Measurements from ENCODE around the gene TRPV4. TPM values are rescaled to one million over a fixed set of nuclear protein-coding genes. Genes with fewer than 3 reads are reported as not detected.

The TRPV4 gene
- total and polyA plus RNA-seq, 2 donors (not counting 3 experiments of a cell fraction or from before 2014, with no cell fraction given), result 8.8 to 22.3 TPM

DNA sequence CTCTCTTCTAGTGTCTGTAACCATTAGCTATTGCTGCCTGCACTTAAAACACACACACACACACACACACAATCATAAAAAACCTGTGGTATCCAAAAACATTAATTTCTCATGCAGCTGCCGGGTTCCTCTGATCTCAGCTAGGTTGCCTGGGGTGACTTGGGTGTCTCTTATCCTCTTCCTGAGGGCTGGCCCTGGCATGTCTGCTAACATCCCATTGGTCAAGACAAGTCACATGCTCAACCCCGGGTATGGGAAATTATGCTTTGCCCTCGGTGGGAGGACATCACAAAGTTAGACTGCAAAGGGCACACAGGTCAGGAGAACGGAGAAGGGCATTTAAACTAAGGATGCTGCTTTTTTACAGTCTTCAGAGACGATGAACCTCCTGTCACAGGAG is 55.7 kb downstream of the TRPV4 start:
- TF ChIP-seq FOS (IDR thresholded peaks at IDR 0.05; ENCODE audit: borderline replicate concordance, insufficient read depth, low read length) (no peak), JUN (IDR thresholded peaks at IDR 0.05; ENCODE audit: borderline replicate concordance, insufficient read depth, insufficient read length, low read depth) (no peak), GATA2 (IDR thresholded peaks at IDR 0.05; ENCODE audit: insufficient read depth, insufficient read length, low read depth, low read length) (no peak), POLR2A (IDR thresholded peaks at IDR 0.05; ENCODE audit: low read depth, low read length) (no peak)
- H4K20me1 ChIP-seq (replicated peaks; ENCODE audit: control insufficient read depth, extremely low read depth, insufficient read depth, low read length), result no peaks in the 10 kb centered on the region
- H3K27ac ChIP-seq (ENCODE audit: insufficient read depth, low read depth, low read length), result no peak overlapping the region
- no peak overlapping the region for H3K9ac ChIP-seq (replicated peaks; ENCODE audit: extremely low read depth, insufficient read depth, low read length)
- no peak overlapping the region for H3K4me3 ChIP-seq (replicated peaks in 1 of 3; ENCODE audit: insufficient read depth in 1 of 3, low read depth in 1 of 3, low read length in 3 of 3)
- DNase-seq (ENCODE audit: low read depth, low spot score), result peak; percentile 14
- ChIA-PET POLR2A (no interaction called here), CTCF (interaction anchor here (3.2 to 7.3 kb wide), 4 partner anchors 181 to 350 kb away, joined by 29 to 252 read pairs (median 116); no protein-coding TSS in a partner anchor)
- no peak overlapping the region for H2AFZ ChIP-seq (ENCODE audit: low read depth, low read length)
- no peaks in the 10 kb centered on the region for H3K9me3 ChIP-seq (replicated peaks; ENCODE audit: control insufficient read depth, insufficient read depth, low read length)
- BruUV-seq (replicated peaks), result no TSS peak
- H3K9me1 ChIP-seq (replicated peaks; ENCODE audit: control insufficient read depth, extremely low read depth, insufficient read depth, low read length), result no peaks in the 10 kb centered on the region
- no peaks in the 10 kb centered on the region for H3K4me1 ChIP-seq (ENCODE audit: control insufficient read depth, extremely low read depth, insufficient read depth, low read length)
- intact Hi-C loops (cut with micrococcal nuclease), result loop anchor here (5.0 kb wide), 1 partner anchor 60 kb away; no protein-coding TSS in a partner anchor
- dilution Hi-C loops (cut with MboI; ENCODE audit: extremely low pct_ligation_motif_present, low sequenced_read_pairs), result no loop called here
- peak; percentile 63 for FAIRE-seq
- H3K36me3 ChIP-seq (ENCODE audit: control insufficient read depth in 2 of 2, extremely low read depth in 1 of 2, insufficient read depth in 2 of 2, low read length in 2 of 2), result no peaks in the 10 kb centered on the region
- H3K4me2 ChIP-seq (ENCODE audit: insufficient read depth, low read length), result no peak overlapping the region
- H3K27me3 ChIP-seq (ENCODE audit: control insufficient read depth in 2 of 2, insufficient read depth in 2 of 2, low read length in 2 of 2), result no peaks in the 10 kb centered on the region
- no peaks in the 10 kb centered on the region for H3K79me2 ChIP-seq (ENCODE audit: control insufficient read depth, insufficient read depth, low read length)

DNA sequence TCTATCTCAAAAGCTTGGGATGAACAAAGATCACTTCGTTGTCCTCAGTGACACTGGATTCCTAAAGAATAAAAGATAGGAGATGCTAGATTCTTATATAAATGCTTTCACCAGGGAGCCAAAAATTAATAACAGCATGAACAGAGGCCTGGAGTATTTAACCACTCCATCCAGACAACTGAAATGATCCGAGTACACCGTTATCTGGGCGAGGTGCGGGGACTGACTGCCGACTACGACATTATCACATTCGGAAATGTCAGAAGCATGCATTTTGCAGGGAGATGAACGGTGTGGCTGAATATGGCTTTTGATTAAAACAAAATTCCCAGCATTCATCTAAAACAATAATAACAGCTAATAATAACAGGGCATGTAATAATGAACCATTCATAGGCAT is 56.6 kb downstream of the TRPV4 start:
- Histone ChIP-seq H2AFZ (ENCODE audit: low read depth, low read length) (no peak overlapping the region), H3K9me1 (replicated peaks; ENCODE audit: control insufficient read depth, extremely low read depth, insufficient read depth, low read length) (no peaks in the 10 kb centered on the region), H3K27me3 (ENCODE audit: control insufficient read depth in 2 of 2, insufficient read depth in 2 of 2, low read length in 2 of 2) (no peaks in the 10 kb centered on the region), H3K36me3 (ENCODE audit: control insufficient read depth in 2 of 2, extremely low read depth in 1 of 2, insufficient read depth in 2 of 2, low read length in 2 of 2) (no peaks in the 10 kb centered on the region), H3K9ac (replicated peaks; ENCODE audit: extremely low read depth, insufficient read depth, low read length) (no peak overlapping the region), H3K4me3 (replicated peaks in 1 of 3; ENCODE audit: insufficient read depth in 1 of 3, low read depth in 1 of 3, low read length in 3 of 3) (no peak overlapping the region), H3K4me1 (ENCODE audit: control insufficient read depth, extremely low read depth, insufficient read depth, low read length) (no peaks in the 10 kb centered on the region), H3K79me2 (ENCODE audit: control insufficient read depth, insufficient read depth, low read length) (no peaks in the 10 kb centered on the region), H3K27ac (ENCODE audit: insufficient read depth, low read depth, low read length) (no peak overlapping the region), H4K20me1 (replicated peaks; ENCODE audit: control insufficient read depth, extremely low read depth, insufficient read depth, low read length) (no peaks in the 10 kb centered on the region), H3K9me3 (replicated peaks; ENCODE audit: control insufficient read depth, insufficient read depth, low read length) (no peaks in the 10 kb centered on the region), H3K4me2 (ENCODE audit: insufficient read depth, low read length) (no peak overlapping the region)
- DNase-seq (ENCODE audit: low read depth, low spot score) (no peak), FAIRE-seq (no peak)
- TF ChIP-seq, protein P1, sequence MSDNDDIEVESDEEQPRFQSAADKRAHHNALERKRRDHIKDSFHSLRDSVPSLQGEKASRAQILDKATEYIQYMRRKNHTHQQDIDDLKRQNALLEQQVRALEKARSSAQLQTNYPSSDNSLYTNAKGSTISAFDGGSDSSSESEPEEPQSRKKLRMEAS (IDR thresholded peaks at IDR 0.05; ENCODE audit: insufficient read depth, insufficient read length), result no peak
- TF ChIP-seq POLR2A (IDR thresholded peaks at IDR 0.05; ENCODE audit: low read depth, low read length) (no peak), MYC (IDR thresholded peaks at IDR 0.05; ENCODE audit: low read depth, low read length) (no peak), JUN (IDR thresholded peaks at IDR 0.05; ENCODE audit: borderline replicate concordance, insufficient read depth, insufficient read length, low read depth) (no peak), EZH2 (IDR thresholded peaks at IDR 0.05; ENCODE audit: borderline replicate concordance, low read depth, low read length, severe bottlenecking) (no peak), FOS (IDR thresholded peaks at IDR 0.05; ENCODE audit: borderline replicate concordance, insufficient read depth, low read length) (no peak), GATA2 (IDR thresholded peaks at IDR 0.05; ENCODE audit: insufficient read depth, insufficient read length, low read depth, low read length) (no peak), POLR2AphosphoS5 (IDR thresholded peaks at IDR 0.05; ENCODE audit: insufficient read depth, low read depth, low read length) (no peak)
- TF ChIP-seq, protein P2, sequence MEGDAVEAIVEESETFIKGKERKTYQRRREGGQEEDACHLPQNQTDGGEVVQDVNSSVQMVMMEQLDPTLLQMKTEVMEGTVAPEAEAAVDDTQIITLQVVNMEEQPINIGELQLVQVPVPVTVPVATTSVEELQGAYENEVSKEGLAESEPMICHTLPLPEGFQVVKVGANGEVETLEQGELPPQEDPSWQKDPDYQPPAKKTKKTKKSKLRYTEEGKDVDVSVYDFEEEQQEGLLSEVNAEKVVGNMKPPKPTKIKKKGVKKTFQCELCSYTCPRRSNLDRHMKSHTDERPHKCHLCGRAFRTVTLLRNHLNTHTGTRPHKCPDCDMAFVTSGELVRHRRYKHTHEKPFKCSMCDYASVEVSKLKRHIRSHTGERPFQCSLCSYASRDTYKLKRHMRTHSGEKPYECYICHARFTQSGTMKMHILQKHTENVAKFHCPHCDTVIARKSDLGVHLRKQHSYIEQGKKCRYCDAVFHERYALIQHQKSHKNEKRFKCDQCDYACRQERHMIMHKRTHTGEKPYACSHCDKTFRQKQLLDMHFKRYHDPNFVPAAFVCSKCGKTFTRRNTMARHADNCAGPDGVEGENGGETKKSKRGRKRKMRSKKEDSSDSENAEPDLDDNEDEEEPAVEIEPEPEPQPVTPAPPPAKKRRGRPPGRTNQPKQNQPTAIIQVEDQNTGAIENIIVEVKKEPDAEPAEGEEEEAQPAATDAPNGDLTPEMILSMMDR (IDR thresholded peaks at IDR 0.05; ENCODE audit: extremely low read depth in 1 of 2, insufficient read depth in 1 of 2, low read depth in 1 of 2, low read length in 2 of 2), result no peak
- no TSS peak for BruUV-seq (replicated peaks)
- intact Hi-C loops (cut with micrococcal nuclease), result loop anchor here (5.0 kb wide), 1 partner anchor 59 kb away; no protein-coding TSS in a partner anchor
- ChIA-PET CTCF (interaction anchor here (1.0 to 7.3 kb wide), 8 partner anchors 23 to 349 kb away, joined by 3 to 252 read pairs (median 22); no protein-coding TSS in a partner anchor), POLR2A (no interaction called here)
- dilution Hi-C loops (cut with MboI; ENCODE audit: extremely low pct_ligation_motif_present, low sequenced_read_pairs), result no loop called here

Measured in endothelial cell of umbilical vein (primary cell).